Hematopoietic multipotent progenitor cell treated with erythropoietin and hydrocortisone succinate and interleukin-3 and kit ligand, for 17 days (in vitro differentiated cells): ENCODE measurements around the gene GRAMD2A.

Source experiments
- DNase-seq: peaks from one replicate; pipeline ENCODE4 v3.0.0-alpha.2; 2015; ENCODE audit warnings: low spot score

The GRAMD2A gene

DNA sequence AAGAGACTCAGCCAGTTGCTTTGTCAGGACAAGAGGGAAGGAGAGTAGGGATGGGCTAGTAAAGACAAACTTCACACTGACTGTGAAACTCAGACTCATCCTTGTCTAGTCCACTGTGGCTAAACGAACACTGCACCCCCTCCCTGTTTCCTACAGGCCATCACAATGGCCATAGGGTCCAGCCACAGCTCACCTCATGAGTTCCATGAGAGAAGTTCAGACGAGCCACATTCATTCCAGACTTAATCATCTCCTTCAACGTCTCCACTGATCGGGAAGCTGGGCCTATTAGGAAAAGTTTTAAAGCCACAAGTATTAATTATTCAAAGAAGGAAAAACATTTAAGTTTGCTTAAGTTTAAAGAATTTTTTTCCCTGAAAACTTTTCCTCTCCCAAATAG, 19.6 kb upstream of the GRAMD2A start:
- DNase-seq = no peak

- DNase-seq = no peak
Observed at GRCh38 chr15:72216079-72216478, 18.5 kb upstream of the GRAMD2A start.

GRCh38 chr15:72207558-72208085, 10.0 kb upstream of the GRAMD2A start:
- no peak for DNase-seq

GRCh38 chr15:72206677-72207000, 9.1 kb upstream of the GRAMD2A start:
- DNase-seq = no peak

- no peak for DNase-seq
Observed at GRCh38 chr15:72205896-72206676, 8.5 kb upstream of the GRAMD2A start.

GRCh38 chr15:72205273-72205672, 7.7 kb upstream of the GRAMD2A start:
- DNase-seq = no peak

GRCh38 chr15:72203507-72203837, 5.9 kb upstream of the GRAMD2A start:
- no peak for DNase-seq

DNA sequence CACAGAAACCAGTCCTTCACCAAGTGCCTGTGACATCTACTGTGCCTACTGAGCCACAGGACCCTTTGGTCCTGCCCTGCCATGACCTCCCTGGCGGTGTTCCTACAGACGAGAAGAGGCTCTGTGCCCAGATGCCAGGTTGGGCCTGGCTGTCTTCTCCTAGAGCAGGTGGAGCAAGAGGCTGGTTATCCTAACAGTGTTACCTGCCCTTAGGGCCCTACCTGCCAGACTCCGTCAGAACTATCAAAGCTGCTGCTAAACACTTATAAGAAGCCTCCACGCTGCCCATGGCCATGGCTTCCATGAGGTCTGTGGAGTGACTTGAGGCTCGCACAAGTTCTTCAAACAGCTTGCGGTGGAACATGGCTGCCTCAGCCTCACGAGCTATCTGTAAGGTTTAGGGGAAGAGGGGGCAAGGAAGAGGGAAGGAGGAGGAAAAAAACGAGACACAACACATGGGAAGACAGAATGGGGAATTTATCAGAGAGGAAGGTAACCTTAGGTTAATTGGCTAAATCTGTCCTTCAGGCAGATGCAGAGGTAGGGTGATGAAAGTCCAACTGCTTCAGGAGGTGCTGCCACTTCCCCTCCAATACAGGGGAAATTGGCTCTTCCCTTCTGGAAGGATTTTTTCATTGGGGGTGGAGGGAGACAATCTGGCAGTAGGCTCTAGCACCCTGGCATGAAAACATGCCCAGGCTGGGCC, 5.4 kb upstream of the GRAMD2A start:
- DNase-seq = no peak

DNA sequence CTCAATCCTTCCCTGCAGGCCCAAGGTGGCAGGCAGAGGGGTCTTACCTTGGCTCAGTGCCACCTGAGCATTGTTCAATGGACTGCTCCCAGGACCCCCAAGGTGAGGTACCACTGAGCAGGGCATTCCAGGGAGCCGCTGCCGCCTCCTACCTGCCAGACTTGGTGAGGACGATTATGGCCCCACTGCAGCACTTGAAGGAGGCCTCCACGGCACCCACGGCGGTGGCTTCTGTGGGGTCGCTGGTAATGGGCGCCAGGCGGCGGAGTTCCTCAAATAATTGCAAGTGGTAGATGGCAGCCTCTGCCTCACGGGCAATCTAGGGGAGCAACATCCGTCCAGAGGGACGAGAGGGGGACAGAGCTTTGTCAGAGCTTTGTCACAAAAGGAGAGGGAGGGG, 4.7 kb upstream of the GRAMD2A start:
- DNase-seq = no peak

GRCh38 chr15:72201391-72201921, 3.9 kb upstream of the GRAMD2A start:
- DNase-seq = no peak

DNA sequence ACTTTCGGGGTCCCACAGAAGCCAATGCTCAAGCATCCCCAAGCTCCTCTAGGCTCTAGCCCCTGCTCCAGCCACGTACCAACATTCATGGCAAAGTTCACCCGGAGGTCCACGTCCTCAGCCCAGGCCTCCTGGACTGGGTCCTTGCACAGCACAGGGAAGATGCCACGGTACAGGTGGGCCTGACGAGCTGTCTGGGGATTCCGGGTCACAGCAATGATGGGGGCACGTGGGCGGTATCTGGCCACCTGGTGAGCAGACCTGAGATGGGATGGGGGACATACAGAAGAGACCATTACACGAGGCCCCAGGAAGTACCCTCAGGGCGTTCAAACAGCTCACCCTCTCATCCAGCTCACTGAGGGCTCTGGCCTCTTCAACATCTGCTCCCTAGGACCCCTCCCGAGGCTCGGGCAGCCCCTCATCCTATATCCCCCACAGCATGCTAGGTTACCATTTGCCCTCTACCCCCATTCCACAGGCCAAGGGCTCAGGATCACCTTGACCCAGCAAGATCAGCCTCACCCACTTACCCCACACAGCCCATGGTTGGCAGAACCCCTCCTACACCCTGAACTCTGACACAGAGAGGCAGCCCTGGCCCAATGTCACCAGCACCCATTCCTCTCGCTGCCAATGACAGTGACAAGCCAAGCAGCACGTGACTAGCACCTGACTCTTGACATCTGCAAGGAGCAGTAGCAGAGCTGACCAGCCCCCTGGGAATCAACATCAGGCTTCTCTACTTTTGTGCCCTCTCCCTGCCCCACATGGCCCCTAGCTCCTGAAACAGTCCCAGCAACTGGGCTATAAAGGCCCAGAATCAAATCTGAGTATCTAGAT, 3.0 kb upstream of the GRAMD2A start:
- DNase-seq = no peak

GRCh38 chr15:72199721-72200212, 2.2 kb upstream of the GRAMD2A start:
- peak; percentile 62 for DNase-seq

DNA sequence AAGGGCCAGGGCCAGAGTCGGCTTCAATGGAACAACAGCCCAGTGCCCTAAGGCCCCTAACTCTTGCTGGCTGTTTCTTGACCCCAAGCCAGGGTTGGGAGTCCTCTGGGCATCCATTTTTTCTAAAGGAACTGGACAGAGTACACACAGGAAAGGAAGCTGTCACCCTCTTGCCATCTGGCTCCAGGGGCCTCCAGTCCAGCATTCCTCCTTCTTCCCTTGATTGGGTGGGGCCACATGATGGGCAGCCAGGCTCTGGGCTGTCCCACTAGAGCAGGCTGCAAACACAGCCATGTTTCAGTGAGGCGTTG, 1.6 kb upstream of the GRAMD2A start:
- DNase-seq = no peak

GRCh38 chr15:72198356-72199204, 993 bp upstream of the GRAMD2A start:
- no peak for DNase-seq

DNA sequence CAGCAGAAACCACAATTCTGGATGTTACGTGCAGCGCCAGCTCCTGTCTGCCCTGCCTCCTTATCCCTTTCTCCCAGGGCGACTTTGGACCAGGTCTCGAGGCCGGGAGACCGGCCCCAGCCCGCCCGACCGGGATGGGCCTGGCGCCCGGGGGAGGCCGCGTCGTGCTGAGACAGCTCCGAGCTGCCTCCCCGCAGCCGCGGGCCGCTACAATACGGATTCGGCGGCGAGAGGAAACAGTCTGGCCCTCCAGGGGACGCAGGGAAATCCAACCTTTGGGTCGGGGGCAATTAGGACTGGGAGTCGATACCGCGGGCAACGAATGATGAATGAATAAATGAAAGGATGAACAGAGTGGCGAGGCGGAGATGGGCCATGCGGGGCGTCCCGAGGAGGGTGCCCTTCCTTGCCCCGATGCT, 537 bp downstream of the GRAMD2A start:
- DNase-seq = no peak

DNA sequence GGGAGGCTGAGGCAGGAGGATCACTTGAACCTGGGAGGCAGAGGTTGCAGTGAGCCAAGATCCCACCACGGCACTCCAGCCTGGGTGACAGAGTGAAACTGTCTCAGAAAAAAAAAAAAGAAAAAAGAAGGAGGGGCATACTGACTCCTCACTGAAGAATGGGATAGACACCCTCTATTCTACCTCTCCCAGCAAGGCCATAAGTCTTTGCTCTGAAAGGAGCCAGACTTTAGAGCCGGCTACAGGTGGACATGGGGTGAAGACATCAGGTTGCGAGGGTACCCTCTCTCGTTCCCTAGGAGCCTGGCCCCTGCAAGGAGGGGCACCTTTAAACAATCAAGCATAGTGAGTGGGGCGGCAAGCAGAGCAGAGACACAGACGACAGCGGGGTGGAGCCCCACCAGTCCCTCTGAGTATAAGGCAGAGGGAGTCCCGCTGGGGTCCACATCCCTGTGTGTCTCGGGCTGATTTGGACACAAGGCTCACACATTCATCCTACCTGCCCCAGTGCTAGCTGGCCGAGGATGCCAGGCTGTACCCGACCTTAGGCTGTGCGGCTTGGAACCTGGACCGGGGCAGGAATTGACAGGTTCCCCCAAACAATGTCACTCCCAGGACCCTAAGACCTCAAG, 1.1 kb downstream of the GRAMD2A start:
- DNase-seq = no peak

- DNase-seq = no peak
Observed at GRCh38 chr15:72195101-72195511, 2.5 kb downstream of the GRAMD2A start.

GRCh38 chr15:72193836-72194396, 3.7 kb downstream of the GRAMD2A start:
- no peak for DNase-seq

GRCh38 chr15:72192416-72192815, 5.2 kb downstream of the GRAMD2A start:
- DNase-seq = no peak

DNA sequence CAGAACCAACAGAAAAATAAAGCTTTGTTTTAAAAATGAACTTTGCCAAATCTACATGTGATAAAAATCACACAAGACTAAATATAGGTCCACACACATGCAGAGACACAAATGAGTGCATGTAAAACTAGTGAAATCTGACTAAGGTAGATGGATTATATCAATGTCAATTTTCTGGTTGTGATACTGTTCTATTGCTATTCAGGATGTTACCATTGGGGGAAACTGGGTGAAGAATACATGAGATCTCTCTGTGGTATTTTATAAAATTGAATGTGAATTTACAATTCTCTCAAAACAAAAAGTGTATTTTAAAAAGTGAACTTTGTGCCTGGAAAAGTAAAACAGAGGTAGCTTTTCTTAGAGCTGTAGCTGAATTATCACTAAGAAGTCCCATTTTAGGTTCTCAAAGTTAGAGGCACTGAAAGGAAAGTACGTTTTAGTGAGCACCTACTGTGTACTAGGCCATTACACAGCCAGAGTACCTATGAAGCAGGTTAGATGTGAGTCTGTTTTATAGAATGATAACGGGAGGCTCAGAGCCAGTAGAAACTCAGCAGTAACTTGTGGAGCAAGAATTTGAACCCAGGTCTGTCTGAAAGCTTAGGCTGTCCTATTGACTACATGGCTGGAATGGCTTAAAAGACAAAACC, 8.2 kb downstream of the GRAMD2A start:
- no peak for DNase-seq
